ENCODE measurements around the gene LIMA1. TPM values are rescaled to one million over a fixed set of nuclear protein-coding genes. Genes with fewer than 3 reads are reported as not detected.
A peak's percentile ranks its signal among the peaks of the same experiment; 100 is the strongest.

Gene LIMA1
- total RNA-seq, 1 donor from 2014 or later: 79.4 TPM

- TF ChIP-seq CTCF (IDR thresholded peaks at IDR 0.05): no peak
- intact Hi-C loops (cut with DNase I): loop anchor here (10.0 kb wide), 1 partner anchor 132 kb away; no protein-coding TSS in a partner anchor
- no peaks in the 10 kb centered on the region for H3K9me3 ChIP-seq
These were observed 100.9 kb downstream of the LIMA1 start for GRCh38 chr12:50182461-50182860.

GRCh38 chr12:50181691-50182090, 101.6 kb downstream of the LIMA1 start:
- intact Hi-C loops (cut with DNase I): loop anchor here (10.0 kb wide), 1 partner anchor 133 kb away; no protein-coding TSS in a partner anchor
- H3K27me3 ChIP-seq: no peaks in the 10 kb centered on the region

More at GRCh38 chr12:50182461-50182860, 100.9 kb downstream of the LIMA1 start:
- no peak for DNase-seq (ENCODE audit: low spot score in 2 of 2)
- Histone ChIP-seq H3K36me3 (peaks cover 38 to 44% of the 10 kb centered on the region in 2 donors), H3K4me3 (no peak overlapping the region), H3K27me3 (no peaks in the 10 kb centered on the region), H3K27ac (no peak overlapping the region), H3K4me1 (peaks cover 16 to 37% of the 10 kb centered on the region in 2 donors)

GRCh38 chr12:50175716-50176026, 107.6 kb downstream of the LIMA1 start:
- no peaks in the 10 kb centered on the region for H3K27me3 ChIP-seq
- no peaks in the 10 kb centered on the region for H3K9me3 ChIP-seq
- H3K4me3 ChIP-seq: no peak overlapping the region
- H3K27ac ChIP-seq: no peak overlapping the region
- intact Hi-C loops (cut with DNase I): loop anchor here (1.0 kb wide), 2 partner anchors 87 to 100 kb away; no protein-coding TSS in a partner anchor
- DNase-seq (ENCODE audit: low spot score in 2 of 2): no peak
- H3K36me3 ChIP-seq: peaks cover 36 to 47% of the 10 kb centered on the region in 2 donors
- TF ChIP-seq CTCF (IDR thresholded peaks at IDR 0.05): no peak
- no peaks in the 10 kb centered on the region for H3K4me1 ChIP-seq

More at GRCh38 chr12:50181691-50182090, 101.6 kb downstream of the LIMA1 start:
- no peak for TF ChIP-seq CTCF (IDR thresholded peaks at IDR 0.05)
- Histone ChIP-seq H3K4me1 (peaks cover 9 to 29% of the 10 kb centered on the region in 2 donors), H3K36me3 (peaks cover 46 to 52% of the 10 kb centered on the region in 2 donors), H3K9me3 (no peaks in the 10 kb centered on the region), H3K27ac (no peak overlapping the region), H3K4me3 (no peak overlapping the region)
- no peak for DNase-seq (ENCODE audit: low spot score in 2 of 2)

GRCh38 chr12:50174971-50175715, 108.2 kb downstream of the LIMA1 start:
- intact Hi-C loops (cut with DNase I): loop anchor here (1.0 kb wide), 2 partner anchors 87 to 100 kb away; no protein-coding TSS in a partner anchor
- Histone ChIP-seq H3K4me1 (no peaks in the 10 kb centered on the region), H3K27me3 (no peaks in the 10 kb centered on the region), H3K9me3 (peaks cover 0 to under 1% of the 10 kb centered on the region in 2 donors), H3K27ac (no peak overlapping the region), H3K36me3 (peaks cover 31 to 42% of the 10 kb centered on the region in 2 donors), H3K4me3 (no peak overlapping the region)
- peak; percentile 51 to 73 (median 72) for TF ChIP-seq CTCF (IDR thresholded peaks at IDR 0.05)
- DNase-seq (ENCODE audit: low spot score in 2 of 2): no peak

- intact Hi-C loops (cut with DNase I): loop anchor here (1.0 to 10.0 kb wide), 6 partner anchors 35 to 234 kb away; partner anchors contain the start of genes AQP5, COX14, LARP4 and RACGAP1
These were observed 116.1 kb downstream of the LIMA1 start, which contains the start of gene CERS5 for GRCh38 chr12:50167049-50167828. Gene CERS5, minus strand, starts transcription at chr12:50167369. Its CDS starts 72 bp downstream, at chr12:50167297.

More at GRCh38 chr12:50167049-50167828, 116.1 kb downstream of the LIMA1 start, which contains the start of gene CERS5:
- peak in 2 of 3 experiments; percentile 12 to 28 for TF ChIP-seq CTCF (IDR thresholded peaks at IDR 0.05)
- H3K9me3 ChIP-seq: peaks cover 0 to 10% of the 10 kb centered on the region in 2 donors
- H3K27me3 ChIP-seq: no peaks in the 10 kb centered on the region
- peak; percentile 98 to 100 for DNase-seq (ENCODE audit: low spot score in 2 of 2)
- H3K36me3 ChIP-seq: no peaks in the 10 kb centered on the region
- H3K4me1 ChIP-seq: peaks cover 0 to 14% of the 10 kb centered on the region in 2 donors
- peak within 1 kb of the TSS; percentile 85 to 98 for H3K4me3 ChIP-seq
- peak within 1 kb of the TSS; percentile 98 to 99 for H3K27ac ChIP-seq

Measured in ascending aorta (tissue), 2 donors.